Coronary artery (tissue), 2 donors: ENCODE measurements around the gene NNT.
A peak's percentile ranks its signal among the peaks of the same experiment; 100 is the strongest.

Experiments used
- DNase-seq: peaks from one replicate; pipeline ENCODE4 v3.0.0-alpha.2; 2017; ENCODE audit warnings: low spot score
- H3K27ac ChIP-seq, 2 donors: fragments of 200-600 bp; sonication (generic); one replicate each; pipeline ENCODE4 v1.5.1; 2016 to 2019
- H3K4me3 ChIP-seq: fragments of 200-600 bp; sonication (generic); 2 replicates; pipeline ENCODE4 v1.5.1; 2016; ENCODE audit warnings: mild to moderate bottlenecking, moderate library complexity
- TF ChIP-seq, protein P1 (sequence below): fragments of 200-600 bp; sonication (generic); IDR thresholded peaks from one replicate; pipeline ENCODE4 v1.5.1; 2019; ENCODE audit warnings: antibody characterized with exemption

NNT gene

GRCh38 chr5:43631182-43631910, 28.4 kb downstream of the NNT start:
- TF ChIP-seq, protein P1, sequence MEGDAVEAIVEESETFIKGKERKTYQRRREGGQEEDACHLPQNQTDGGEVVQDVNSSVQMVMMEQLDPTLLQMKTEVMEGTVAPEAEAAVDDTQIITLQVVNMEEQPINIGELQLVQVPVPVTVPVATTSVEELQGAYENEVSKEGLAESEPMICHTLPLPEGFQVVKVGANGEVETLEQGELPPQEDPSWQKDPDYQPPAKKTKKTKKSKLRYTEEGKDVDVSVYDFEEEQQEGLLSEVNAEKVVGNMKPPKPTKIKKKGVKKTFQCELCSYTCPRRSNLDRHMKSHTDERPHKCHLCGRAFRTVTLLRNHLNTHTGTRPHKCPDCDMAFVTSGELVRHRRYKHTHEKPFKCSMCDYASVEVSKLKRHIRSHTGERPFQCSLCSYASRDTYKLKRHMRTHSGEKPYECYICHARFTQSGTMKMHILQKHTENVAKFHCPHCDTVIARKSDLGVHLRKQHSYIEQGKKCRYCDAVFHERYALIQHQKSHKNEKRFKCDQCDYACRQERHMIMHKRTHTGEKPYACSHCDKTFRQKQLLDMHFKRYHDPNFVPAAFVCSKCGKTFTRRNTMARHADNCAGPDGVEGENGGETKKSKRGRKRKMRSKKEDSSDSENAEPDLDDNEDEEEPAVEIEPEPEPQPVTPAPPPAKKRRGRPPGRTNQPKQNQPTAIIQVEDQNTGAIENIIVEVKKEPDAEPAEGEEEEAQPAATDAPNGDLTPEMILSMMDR, result peak; percentile 57
- Histone ChIP-seq H3K4me3 (no peak overlapping the region), H3K27ac (no peak overlapping the region)
- DNase-seq, result no peak

GRCh38 chr5:43634621-43635020, 31.6 kb downstream of the NNT start:
- Histone ChIP-seq H3K27ac (peak overlapping the region; percentile 46 to 69), H3K4me3 (no peak overlapping the region)
- DNase-seq, result no peak
- TF ChIP-seq, protein P1, result no peak

GRCh38 chr5:43635374-43635773, 32.4 kb downstream of the NNT start:
- no peak overlapping the region for H3K4me3 ChIP-seq
- DNase-seq, result no peak
- H3K27ac ChIP-seq, result peak overlapping the region; percentile 46 to 69
- TF ChIP-seq, protein P1, result no peak

DNA sequence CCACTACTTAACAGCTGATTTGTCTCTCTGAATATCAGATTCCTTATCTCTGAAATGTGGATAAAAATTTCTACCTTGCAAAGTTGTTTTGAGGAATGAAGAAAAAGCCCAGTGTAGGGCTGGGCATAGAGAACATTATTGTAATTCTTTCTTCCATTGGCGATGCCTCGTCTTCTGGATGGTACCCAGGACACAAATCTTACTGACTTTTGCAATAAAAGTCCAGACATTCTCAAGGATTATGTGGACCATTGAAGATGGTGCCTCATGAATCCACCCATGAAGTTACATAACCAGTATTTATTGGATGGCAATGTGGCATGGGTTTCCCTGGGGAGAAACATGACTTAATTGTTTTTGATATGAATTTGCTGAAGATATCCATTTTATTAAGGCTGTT, 33.1 kb downstream of the NNT start:
- Histone ChIP-seq H3K27ac (peak overlapping the region; percentile 46 to 69), H3K4me3 (no peak overlapping the region)
- TF ChIP-seq, protein P1, result no peak
- no peak for DNase-seq

DNA sequence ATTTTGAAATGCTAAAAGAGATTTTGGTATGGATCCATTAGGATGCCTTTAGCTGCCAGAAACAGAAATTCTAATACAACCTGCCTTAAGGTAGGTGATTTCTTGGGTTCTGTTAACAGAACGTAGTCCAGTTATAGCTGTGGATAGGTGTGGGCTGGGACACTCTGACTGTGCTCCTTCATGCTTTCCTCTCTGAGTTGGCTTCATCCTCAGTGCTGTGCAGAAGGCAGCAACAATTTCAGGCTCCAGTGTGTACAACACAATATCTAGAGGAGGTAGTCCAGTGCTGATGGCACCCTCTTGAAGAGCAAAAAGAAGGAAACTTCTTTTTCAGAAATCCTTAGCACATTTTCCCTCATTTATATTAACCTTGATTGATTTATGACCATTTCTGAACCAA, 34.4 kb downstream of the NNT start:
- DNase-seq, result no peak
- TF ChIP-seq, protein P1, result no peak

GRCh38 chr5:43638107-43638506, 35.1 kb downstream of the NNT start:
- TF ChIP-seq, protein P1, result no peak
- Histone ChIP-seq H3K4me3 (no peak overlapping the region), H3K27ac (peak overlapping the region in 1 of 2 donors; percentile 61)
- no peak for DNase-seq

More for the DNA sequence above, 34.4 kb downstream of the NNT start:
- peak overlapping the region; percentile 3 to 61 for H3K27ac ChIP-seq
- no peak overlapping the region for H3K4me3 ChIP-seq

DNA sequence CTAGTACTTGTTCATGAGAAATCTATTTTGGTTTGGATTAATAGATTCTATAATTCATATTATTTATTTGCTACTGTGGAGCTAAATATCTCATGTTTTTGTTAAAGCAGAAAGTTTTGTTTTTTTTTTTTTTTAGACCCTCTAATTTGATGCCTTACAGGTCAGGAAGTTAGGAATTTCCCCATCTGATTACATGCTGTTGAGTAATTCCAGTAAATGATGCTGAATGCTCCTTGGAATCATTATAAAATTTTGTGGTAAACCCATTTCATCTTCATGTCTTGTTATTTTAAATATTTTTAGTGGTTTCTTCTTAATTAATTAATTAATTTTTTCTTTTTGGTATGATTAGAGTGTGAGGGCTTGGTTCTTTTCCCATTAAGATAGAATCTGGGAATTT, 35.6 kb downstream of the NNT start:
- TF ChIP-seq, protein P1, result no peak
- DNase-seq, result no peak
- H3K4me3 ChIP-seq, result no peak overlapping the region
- no peak overlapping the region for H3K27ac ChIP-seq
